K562 (cell line): Measurements from ENCODE around the gene TSSK2.

Source experiments
- ATF6 ChIP-seq: sonication (generic); formaldehyde crosslinking; IDR thresholded peaks from 2 replicates; pipeline ENCODE4 v1.4.0; 2020; ENCODE audit warnings: mild to moderate bottlenecking, missing genetic modification reagents
- ETV6 ChIP-seq, 3 experiments: fragments of 150-350 bp in 1 of 3; sonication (generic) in 1 of 3; formaldehyde crosslinking in 1 of 3; IDR thresholded peaks; 2 replicates each; pipeline versions ENCODE4 v1.6.1 to v1.8.0; 2014 to 2022; ENCODE audit warnings: borderline replicate concordance in 2 of 3, low read depth in 2 of 3, antibody characterized with exemption in 1 of 3, low read length in 1 of 3, mild to moderate bottlenecking in 1 of 3, missing genetic modification reagents in 1 of 3
- FOS ChIP-seq: IDR thresholded peaks from 3 replicates; pipeline ENCODE4 v1.6.1; 2011; ENCODE audit not compliant: insufficient read length; ENCODE audit errors: extremely low read depth
- IRF2 ChIP-seq: sonication (generic); formaldehyde crosslinking; IDR thresholded peaks from 2 replicates; pipeline ENCODE4 v1.8.1; 2022; ENCODE audit warnings: mild to moderate bottlenecking, missing genetic modification reagents
- JUND ChIP-seq, 2 experiments: IDR thresholded peaks; 2 replicates in 1 of 2; 3 replicates in 1 of 2; pipeline ENCODE4 v1.6.1; 2011; ENCODE audit warnings: borderline replicate concordance in 2 of 2, low read depth in 2 of 2, low read length in 2 of 2, improper control_type of control experiment in 1 of 2, missing biosample characterization in 1 of 2, missing genetic modification characterization in 1 of 2, missing genetic modification reagents in 1 of 2
- NCOA2 ChIP-seq, 2 experiments: fragments of 450-650 bp; IDR thresholded peaks; 2 replicates each; pipeline ENCODE4 v1.6.1; 2018; ENCODE audit warnings: mild to moderate bottlenecking in 2 of 2, moderate library complexity in 1 of 2; ENCODE audit not compliant: partially characterized antibody in 2 of 2
- POLR2B ChIP-seq: fragments of 450-650 bp; IDR thresholded peaks from 2 replicates; pipeline ENCODE4 v1.6.1; 2018; ENCODE audit warnings: low read depth; ENCODE audit not compliant: partially characterized antibody
- PTBP1 ChIP-seq: fragments of 200-400 bp; formaldehyde crosslinking; IDR thresholded peaks from 2 replicates; pipeline ENCODE4 v1.6.1; 2017; ENCODE audit warnings: low read depth, low read length
- RAD21 ChIP-seq, 2 experiments: fragments of 250-450 bp in 1 of 2; fragments of 450-650 bp in 1 of 2; sonication (Bioruptor Pico) in 1 of 2; formaldehyde crosslinking in 1 of 2; IDR thresholded peaks in 1 of 2; conservative IDR thresholded peaks in 1 of 2; 2 replicates each; pipeline versions ENCODE4 v1.4.0 to v1.8.0; 2020 to 2022; ENCODE audit warnings: mild to moderate bottlenecking in 2 of 2, moderate library complexity in 1 of 2
- SIRT6 ChIP-seq: IDR thresholded peaks from one replicate; pipeline ENCODE4 v1.6.1; 2012; ENCODE audit warnings: low read depth, mild to moderate bottlenecking, control low read depth, inconsistent platforms, low read length, moderate library complexity
- SMARCC2 ChIP-seq: fragments of 450-650 bp; IDR thresholded peaks from 2 replicates; pipeline ENCODE4 v1.6.1; 2017; ENCODE audit warnings: antibody characterized with exemption, moderate library complexity, mild to moderate bottlenecking, low read depth
- TCF7 ChIP-seq: sonication (generic); IDR thresholded peaks from 2 replicates; pipeline ENCODE4 v1.6.1; 2016; ENCODE audit warnings: antibody characterized with exemption, borderline replicate concordance
- TF ChIP-seq, protein P1 (sequence below), 3 experiments: IDR thresholded peaks in 2 of 3; conservative IDR thresholded peaks in 1 of 3; 2 replicates each; pipeline ENCODE4 v1.5.1; 2011 to 2012; ENCODE audit warnings: low read length in 3 of 3, mild to moderate bottlenecking in 3 of 3, control low read depth in 2 of 3, improper control_type of control experiment in 1 of 3, inconsistent platforms in 1 of 3, low read depth in 1 of 3, mixed read lengths in 1 of 3, moderate library complexity in 1 of 3; ENCODE audit not compliant: insufficient read depth in 2 of 3
- TF ChIP-seq, protein P2 (sequence below): fragments of 450-650 bp; formaldehyde crosslinking; IDR thresholded peaks from 2 replicates; pipeline ENCODE4 v1.4.0; 2020; ENCODE audit warnings: mild to moderate bottlenecking

DNA sequence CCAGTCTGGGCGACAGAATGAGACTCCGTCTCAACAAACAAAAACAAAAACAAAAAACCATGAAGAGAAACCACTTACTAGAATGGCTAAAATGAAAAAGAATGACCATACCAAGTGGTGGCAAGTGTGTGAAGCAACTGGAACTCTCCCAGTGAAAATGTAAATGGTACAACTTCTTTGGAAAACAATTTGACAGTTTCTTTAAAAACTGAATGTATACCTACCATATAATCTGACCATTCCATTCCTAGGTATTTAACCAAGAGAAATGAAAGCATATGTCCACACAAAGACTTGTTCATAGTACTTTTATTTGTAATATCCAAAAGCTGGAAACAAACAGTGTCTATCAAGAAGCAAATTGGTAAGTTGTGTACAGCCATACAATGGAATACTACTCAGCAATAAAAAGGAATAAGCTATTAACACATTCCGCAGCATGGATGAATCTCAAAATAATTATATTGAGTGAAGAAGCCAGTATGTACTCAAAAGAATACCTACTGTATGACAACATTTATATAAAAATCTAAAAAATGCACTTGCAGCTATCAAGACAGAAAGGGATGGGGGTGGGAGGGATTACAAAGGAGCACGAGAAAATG is 36.6 kb upstream of the TSSK2 start:
- TF ChIP-seq, protein P1, sequence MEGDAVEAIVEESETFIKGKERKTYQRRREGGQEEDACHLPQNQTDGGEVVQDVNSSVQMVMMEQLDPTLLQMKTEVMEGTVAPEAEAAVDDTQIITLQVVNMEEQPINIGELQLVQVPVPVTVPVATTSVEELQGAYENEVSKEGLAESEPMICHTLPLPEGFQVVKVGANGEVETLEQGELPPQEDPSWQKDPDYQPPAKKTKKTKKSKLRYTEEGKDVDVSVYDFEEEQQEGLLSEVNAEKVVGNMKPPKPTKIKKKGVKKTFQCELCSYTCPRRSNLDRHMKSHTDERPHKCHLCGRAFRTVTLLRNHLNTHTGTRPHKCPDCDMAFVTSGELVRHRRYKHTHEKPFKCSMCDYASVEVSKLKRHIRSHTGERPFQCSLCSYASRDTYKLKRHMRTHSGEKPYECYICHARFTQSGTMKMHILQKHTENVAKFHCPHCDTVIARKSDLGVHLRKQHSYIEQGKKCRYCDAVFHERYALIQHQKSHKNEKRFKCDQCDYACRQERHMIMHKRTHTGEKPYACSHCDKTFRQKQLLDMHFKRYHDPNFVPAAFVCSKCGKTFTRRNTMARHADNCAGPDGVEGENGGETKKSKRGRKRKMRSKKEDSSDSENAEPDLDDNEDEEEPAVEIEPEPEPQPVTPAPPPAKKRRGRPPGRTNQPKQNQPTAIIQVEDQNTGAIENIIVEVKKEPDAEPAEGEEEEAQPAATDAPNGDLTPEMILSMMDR (IDR thresholded peaks at IDR 0.05 in 2 of 3, conservative IDR thresholded peaks at IDR 0.05 in 1 of 3; ENCODE audit: insufficient read depth in 2 of 3, low read depth in 1 of 3, low read length in 3 of 3), result no peak
- TF ChIP-seq POLR2B, result no peak
- no peak for TF ChIP-seq SIRT6
- TF ChIP-seq FOS, result no peak
- TF ChIP-seq, protein P2, sequence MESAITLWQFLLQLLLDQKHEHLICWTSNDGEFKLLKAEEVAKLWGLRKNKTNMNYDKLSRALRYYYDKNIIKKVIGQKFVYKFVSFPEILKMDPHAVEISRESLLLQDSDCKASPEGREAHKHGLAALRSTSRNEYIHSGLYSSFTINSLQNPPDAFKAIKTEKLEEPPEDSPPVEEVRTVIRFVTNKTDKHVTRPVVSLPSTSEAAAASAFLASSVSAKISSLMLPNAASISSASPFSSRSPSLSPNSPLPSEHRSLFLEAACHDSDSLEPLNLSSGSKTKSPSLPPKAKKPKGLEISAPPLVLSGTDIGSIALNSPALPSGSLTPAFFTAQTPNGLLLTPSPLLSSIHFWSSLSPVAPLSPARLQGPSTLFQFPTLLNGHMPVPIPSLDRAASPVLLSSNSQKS (CRISPR knock-in tag), result no peak
- TF ChIP-seq JUND (IDR thresholded peaks at IDR 0.05; ENCODE audit: borderline replicate concordance, low read depth, low read length), result no peak
- no peak for TF ChIP-seq JUND (tag; IDR thresholded peaks at IDR 0.05; ENCODE audit: borderline replicate concordance, low read depth, low read length)
- no peak for TF ChIP-seq PTBP1
- no peak for TF ChIP-seq SMARCC2
- TF ChIP-seq RAD21 (CRISPR knock-in tag; conservative IDR thresholded peaks at IDR 0.05 in 1 of 2, IDR thresholded peaks at IDR 0.05 in 1 of 2), result no peak
- TF ChIP-seq ETV6 (IDR thresholded peaks at IDR 0.05; ENCODE audit: borderline replicate concordance in 1 of 2, low read depth in 2 of 2, low read length in 1 of 2), result no peak
- TF ChIP-seq ETV6 (CRISPR knock-in tag; IDR thresholded peaks at IDR 0.05; ENCODE audit: borderline replicate concordance), result no peak
- no peak for TF ChIP-seq NCOA2 (IDR thresholded peaks at IDR 0.05; ENCODE audit: partially characterized antibody in 2 of 2)
- 0 out of 2 replicates have a peak, but pooled peaks have one; percentile 42 for TF ChIP-seq ATF6 (CRISPR knock-in tag)
- no peak for TF ChIP-seq TCF7
- no peak for TF ChIP-seq IRF2
